Testis (tissue), 2 donors: ENCODE data around the gene PANX1.

Experiments
- CTCF ChIP-seq, 3 experiments: fragments of 450-650 bp in 2 of 3; fragments of 200-600 bp in 1 of 3; sonication (generic) in 1 of 3; IDR thresholded peaks; one replicate each; pipeline ENCODE4 v1.5.1; 2016 to 2019; ENCODE audit warnings: antibody characterized with exemption in 3 of 3, mild to moderate bottlenecking in 2 of 3, moderate library complexity in 1 of 3
- POLR2A ChIP-seq: fragments of 450-650 bp; IDR thresholded peaks from one replicate; pipeline ENCODE4 v1.6.1; 2017; ENCODE audit warnings: antibody characterized with exemption, mild to moderate bottlenecking, moderate library complexity

- no peak for TF ChIP-seq CTCF (IDR thresholded peaks at IDR 0.05)
- TF ChIP-seq POLR2A = no peak
Observed at GRCh38 chr11:94127638-94128037, 1.0 kb upstream of the PANX1 start.
